GM18517 (cell line): ENCODE results near the gene MLXIP.
A peak's percentile ranks its signal among the peaks of the same experiment; 100 is the strongest.
"Not testable (repeated sequence)": the region's sequence is repeated elsewhere in the genome, so short reads cannot be mapped to it uniquely, and the experiment has no call there.

Experiments
- ATAC-seq: cut with Tn5 transposase; IDR thresholded peaks from one replicate; pipeline ENCODE4 v1.9.1; 2021; ENCODE audit warnings: mild to moderate bottlenecking, moderate library complexity; ENCODE audit not compliant: unreplicated experiment

MLXIP gene

GRCh38 chr12:122078141-122079032, at the start of gene MLXIP:
MLXIP (plus strand) TSS chr12:122078756; CDS start chr12:122078854, 98 bp downstream.
- ATAC-seq, result peak; percentile 68

- ATAC-seq, result no peak
These were observed 49.5 kb upstream of the MLXIP start for GRCh38 chr12:122028905-122029560.

GRCh38 chr12:122029620-122030423, 48.7 kb upstream of the MLXIP start:
- no peak for ATAC-seq

GRCh38 chr12:122030424-122031035, 48.0 kb upstream of the MLXIP start:
- ATAC-seq, result no peak

- no peak for ATAC-seq
These were observed 47.0 kb upstream of the MLXIP start for GRCh38 chr12:122031342-122032216.

GRCh38 chr12:122032580-122032979, 46.0 kb upstream of the MLXIP start:
- ATAC-seq, result no peak

- ATAC-seq, result no peak
These were observed 43.3 kb upstream of the MLXIP start for GRCh38 chr12:122035292-122035691.

GRCh38 chr12:122036153-122036552, 42.4 kb upstream of the MLXIP start:
- no peak for ATAC-seq

GRCh38 chr12:122040579-122041386, 37.8 kb upstream of the MLXIP start:
- ATAC-seq, result no peak

- ATAC-seq, result not testable (repeated sequence)
These were observed 37.1 kb upstream of the MLXIP start for GRCh38 chr12:122041458-122041857.

GRCh38 chr12:122042910-122043309, 35.6 kb upstream of the MLXIP start:
- no peak for ATAC-seq

GRCh38 chr12:122043476-122043875, 35.1 kb upstream of the MLXIP start:
- ATAC-seq, result no peak

- no peak for ATAC-seq
These were observed 33.3 kb upstream of the MLXIP start for GRCh38 chr12:122045262-122045661.

- ATAC-seq, result no peak
These were observed 32.4 kb upstream of the MLXIP start for GRCh38 chr12:122046145-122046544.

GRCh38 chr12:122048151-122048550, 30.4 kb upstream of the MLXIP start:
- ATAC-seq, result no peak

- no peak for ATAC-seq
These were observed 28.7 kb upstream of the MLXIP start for GRCh38 chr12:122049827-122050226.

GRCh38 chr12:122050706-122051105, 27.9 kb upstream of the MLXIP start:
- ATAC-seq, result no peak

- ATAC-seq, result no peak
These were observed 27.2 kb upstream of the MLXIP start for GRCh38 chr12:122051231-122051876.

- ATAC-seq, result no peak
These were observed 26.3 kb upstream of the MLXIP start for GRCh38 chr12:122052285-122052684.
